HepG2 (cell line): Measurements from ENCODE around the gene RAP1A.

Experiments used
- BHLHE40 ChIP-seq: IDR thresholded peaks from 2 replicates; pipeline ENCODE4 v1.6.1; 2011; ENCODE audit warnings: low read length, improper control_type of control experiment
- CHD4 ChIP-seq: fragments of 200-600 bp; sonication (generic); IDR thresholded peaks from 2 replicates; pipeline ENCODE4 v1.7.0; 2017; ENCODE audit warnings: mild to moderate bottlenecking, low read length, borderline replicate concordance
- ELF4 ChIP-seq: sonication (generic); formaldehyde crosslinking; IDR thresholded peaks from 2 replicates; pipeline ENCODE4 v1.5.0; 2020; ENCODE audit warnings: missing genetic modification reagents, mild to moderate bottlenecking, moderate library complexity, borderline replicate concordance
- FOXP1 ChIP-seq, 2 experiments: fragments of 450-650 bp in 1 of 2; IDR thresholded peaks; 2 replicates each; pipeline ENCODE4 v1.6.1; 2017 to 2018; ENCODE audit warnings: antibody characterized with exemption in 1 of 2
- JUN ChIP-seq: sonication (generic); formaldehyde crosslinking; IDR thresholded peaks from 2 replicates; pipeline ENCODE4 v1.4.0; 2020; ENCODE audit warnings: mild to moderate bottlenecking, missing genetic modification reagents
- MED1 ChIP-seq: sonication (generic); formaldehyde crosslinking; IDR thresholded peaks from 2 replicates; pipeline ENCODE4 v1.4.0; 2020; ENCODE audit warnings: missing genetic modification reagents
- PRPF4 ChIP-seq: fragments of 200-400 bp; formaldehyde crosslinking; IDR thresholded peaks from 2 replicates; pipeline ENCODE4 v1.6.1; 2016; ENCODE audit warnings: low read length, low read depth; ENCODE audit not compliant: poor library complexity, severe bottlenecking
- RNF219 ChIP-seq: sonication (generic); formaldehyde crosslinking; IDR thresholded peaks from 2 replicates; pipeline ENCODE4 v1.5.0; 2020; ENCODE audit warnings: mild to moderate bottlenecking, missing genetic modification reagents
- SMC3 ChIP-seq: IDR thresholded peaks from 2 replicates; pipeline ENCODE4 v1.6.1; 2011; ENCODE audit warnings: low read length, improper control_type of control experiment
- THAP8 ChIP-seq: sonication (generic); formaldehyde crosslinking; IDR thresholded peaks from 2 replicates; pipeline ENCODE4 v1.5.1; 2020; ENCODE audit warnings: missing genetic modification reagents, mild to moderate bottlenecking, borderline replicate concordance
- ZNF143 ChIP-seq: sonication (generic); formaldehyde crosslinking; IDR thresholded peaks from 2 replicates; pipeline ENCODE4 v1.4.0; 2020; ENCODE audit warnings: missing genetic modification reagents

GRCh38 chr1:111596499-111596898, 23.1 kb upstream of the RAP1A start:
- TF ChIP-seq FOXP1 (IDR thresholded peaks at IDR 0.05) (no peak), FOXP1 (CRISPR knock-in tag; IDR thresholded peaks at IDR 0.05) (no peak), BHLHE40 (no peak), RNF219 (no peak), ELF4 (CRISPR knock-in tag) (no peak), JUN (CRISPR knock-in tag) (no peak), PRPF4 (no peak), CHD4 (no peak), THAP8 (no peak), SMC3 (no peak), MED1 (CRISPR knock-in tag) (no peak), ZNF143 (no peak)
